ENCODE data around the gene CNNM2.

GRCh38 chr10:103042129-103042528, 124.0 kb downstream of the CNNM2 start:
- TF ChIP-seq POLR2AphosphoS5 (IDR thresholded peaks at IDR 0.05; ENCODE audit: low read depth, low read length) (no peak), TAF1 (IDR thresholded peaks at IDR 0.05; ENCODE audit: borderline replicate concordance, insufficient read depth, low read length) (no peak), SIN3A (IDR thresholded peaks at IDR 0.05; ENCODE audit: borderline replicate concordance, insufficient read depth, low read length) (no peak), REST (IDR thresholded peaks at IDR 0.05; ENCODE audit: insufficient read depth in 1 of 2, low read depth in 2 of 2, low read length in 2 of 2) (no peak)

Measured in PFSK-1 (cell line).